Lower leg skin (tissue), 3 donors: ENCODE results near the gene FIBIN.

Experiments
- POLR2A ChIP-seq, 2 donors: fragments of 450-650 bp; IDR thresholded peaks; one replicate each; pipeline ENCODE4 v1.6.1; 2016 to 2017; ENCODE audit warnings: antibody characterized with exemption in 2 of 2, mild to moderate bottlenecking in 1 of 2, moderate library complexity in 1 of 2
- TF ChIP-seq, protein P1 (sequence below), 3 donors: fragments of 450-650 bp; IDR thresholded peaks; one replicate each; pipeline ENCODE4 v1.5.1; 2016; ENCODE audit warnings: antibody characterized with exemption in 3 of 3, mild to moderate bottlenecking in 3 of 3, moderate library complexity in 2 of 3

DNA sequence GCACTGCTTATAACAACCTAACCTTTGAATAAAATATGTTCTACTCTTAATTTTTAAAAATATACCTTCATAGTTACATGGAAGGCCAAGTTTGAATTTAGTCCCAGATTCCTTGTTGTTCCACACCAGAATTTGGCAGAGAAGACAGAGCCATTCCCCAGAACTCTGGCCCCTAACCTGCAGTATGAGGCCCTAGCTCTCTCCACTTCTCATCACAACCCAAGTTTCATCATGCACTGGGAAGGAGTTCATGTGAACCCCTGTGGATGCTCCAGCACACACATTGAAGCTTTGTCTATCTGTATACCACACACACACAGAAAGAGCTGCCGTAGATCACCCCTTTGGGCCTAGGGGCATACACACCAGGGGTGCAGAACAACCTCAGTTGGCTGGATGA is 36.1 kb downstream of the FIBIN start:
- TF ChIP-seq, protein P1, sequence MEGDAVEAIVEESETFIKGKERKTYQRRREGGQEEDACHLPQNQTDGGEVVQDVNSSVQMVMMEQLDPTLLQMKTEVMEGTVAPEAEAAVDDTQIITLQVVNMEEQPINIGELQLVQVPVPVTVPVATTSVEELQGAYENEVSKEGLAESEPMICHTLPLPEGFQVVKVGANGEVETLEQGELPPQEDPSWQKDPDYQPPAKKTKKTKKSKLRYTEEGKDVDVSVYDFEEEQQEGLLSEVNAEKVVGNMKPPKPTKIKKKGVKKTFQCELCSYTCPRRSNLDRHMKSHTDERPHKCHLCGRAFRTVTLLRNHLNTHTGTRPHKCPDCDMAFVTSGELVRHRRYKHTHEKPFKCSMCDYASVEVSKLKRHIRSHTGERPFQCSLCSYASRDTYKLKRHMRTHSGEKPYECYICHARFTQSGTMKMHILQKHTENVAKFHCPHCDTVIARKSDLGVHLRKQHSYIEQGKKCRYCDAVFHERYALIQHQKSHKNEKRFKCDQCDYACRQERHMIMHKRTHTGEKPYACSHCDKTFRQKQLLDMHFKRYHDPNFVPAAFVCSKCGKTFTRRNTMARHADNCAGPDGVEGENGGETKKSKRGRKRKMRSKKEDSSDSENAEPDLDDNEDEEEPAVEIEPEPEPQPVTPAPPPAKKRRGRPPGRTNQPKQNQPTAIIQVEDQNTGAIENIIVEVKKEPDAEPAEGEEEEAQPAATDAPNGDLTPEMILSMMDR (IDR thresholded peaks at IDR 0.05): no peak
- no peak for TF ChIP-seq POLR2A (IDR thresholded peaks at IDR 0.05)
